CD14-positive monocyte (primary cell): Measurements from ENCODE around the gene MSRB1. TPM values are rescaled to one million over a fixed set of nuclear protein-coding genes. Genes with fewer than 3 reads are reported as not detected.
"Not testable (repeated sequence)": the region's sequence is repeated elsewhere in the genome, so short reads cannot be mapped to it uniquely, and the experiment has no call there.

Experiments used
- DNase-seq, 3 donors: peaks; one replicate each; pipeline ENCODE4 v3.0.0-alpha.2; 2011 to 2022
- H2AFZ ChIP-seq: 2 replicates; pipeline ENCODE4 v1.6.0; 2012; ENCODE audit warnings: mild to moderate bottlenecking, low read depth, low read length, inconsistent platforms; ENCODE audit not compliant: insufficient read depth, poor library complexity, severe bottlenecking
- H3K27ac ChIP-seq, 2 donors: 1 replicate in 1 of 2; 2 replicates in 1 of 2; pipeline ENCODE4 v1.5.1; 2012 to 2013; ENCODE audit warnings: low read length in 2 of 2, control low read depth in 1 of 2, inconsistent platforms in 1 of 2, low read depth in 1 of 2, mild to moderate bottlenecking in 1 of 2
- H3K27me3 ChIP-seq, 2 donors: one replicate each; pipeline versions ENCODE4 v1.6.0 to v1.6.1; 2011 to 2013; ENCODE audit warnings: low read length in 2 of 2; ENCODE audit not compliant: control insufficient read depth in 2 of 2, insufficient read depth in 2 of 2
- H3K36me3 ChIP-seq, 2 donors: replicated peaks in 1 of 2; 1 replicate in 1 of 2; 2 replicates in 1 of 2; pipeline versions ENCODE4 v1.5.1 to v1.6.1; 2012 to 2013; ENCODE audit warnings: low read length in 2 of 2, control low read depth in 1 of 2, inconsistent platforms in 1 of 2, mild to moderate bottlenecking in 1 of 2; ENCODE audit not compliant: insufficient read depth in 2 of 2, control insufficient read depth in 1 of 2
- H3K4me1 ChIP-seq, 2 donors: 1 replicate in 1 of 2; 2 replicates in 1 of 2; pipeline versions ENCODE4 v1.5.1 to v1.6.1; 2012 to 2013; ENCODE audit warnings: low read length in 2 of 2, control low read depth in 1 of 2, inconsistent platforms in 1 of 2, mild to moderate bottlenecking in 1 of 2, moderate library complexity in 1 of 2; ENCODE audit not compliant: insufficient read depth in 2 of 2, control insufficient read depth in 1 of 2
- H3K4me2 ChIP-seq: replicated peaks from 2 replicates; pipeline ENCODE3; 2012; ENCODE audit warnings: low read length, moderate library complexity, mild to moderate bottlenecking; ENCODE audit not compliant: poor library complexity, severe bottlenecking; ENCODE audit errors: extremely low read depth
- H3K4me3 ChIP-seq, 3 experiments: fragments of 200-600 bp in 1 of 3; sonication (generic) in 1 of 3; replicated peaks in 1 of 3; 1 replicate in 2 of 3; 2 replicates in 1 of 3; pipeline ENCODE4 v1.5.1; 2011 to 2013; ENCODE audit warnings: low read length in 3 of 3, mild to moderate bottlenecking in 3 of 3, control low read depth in 2 of 3, low read depth in 2 of 3, inconsistent platforms in 1 of 3, moderate library complexity in 1 of 3
- H3K79me2 ChIP-seq: 2 replicates; pipeline ENCODE4 v1.6.0; 2012; ENCODE audit warnings: mild to moderate bottlenecking, control low read depth, inconsistent platforms, low read length, moderate library complexity; ENCODE audit not compliant: insufficient read depth
- H3K9ac ChIP-seq: 2 replicates; pipeline ENCODE4 v1.6.0; 2017; ENCODE audit warnings: low read length, mild to moderate bottlenecking; ENCODE audit not compliant: insufficient read depth, poor library complexity, severe bottlenecking
- H3K9me3 ChIP-seq, 2 donors: replicated peaks in 1 of 2; 1 replicate in 1 of 2; 2 replicates in 1 of 2; pipeline versions ENCODE4 v1.5.1 to v1.6.1; 2012 to 2013; ENCODE audit warnings: low read length in 2 of 2, control low read depth in 1 of 2; ENCODE audit not compliant: control insufficient read depth in 1 of 2, insufficient read depth in 1 of 2
- H4K20me1 ChIP-seq: 2 replicates; pipeline ENCODE4 v1.6.0; 2012; ENCODE audit warnings: mild to moderate bottlenecking, low read length, control low read depth, moderate library complexity; ENCODE audit not compliant: insufficient read depth
- H3K27ac Mint-ChIP-seq, 7 donors: one replicate each; pipeline ENCODE4 v1.8.0; 2020; ENCODE audit warnings: mild to moderate bottlenecking in 7 of 7, mixed read lengths in 7 of 7, moderate library complexity in 6 of 7, inconsistent platforms in 2 of 7
- H3K27me3 Mint-ChIP-seq, 3 donors: one replicate each; pipeline ENCODE4 v1.8.0; 2021 to 2022; ENCODE audit warnings: low read depth in 3 of 3, mild to moderate bottlenecking in 3 of 3, mixed read lengths in 3 of 3, moderate library complexity in 3 of 3, inconsistent platforms in 1 of 3
- H3K36me3 Mint-ChIP-seq, 2 donors: one replicate each; pipeline ENCODE4 v1.8.0; 2020; ENCODE audit warnings: mixed read lengths in 2 of 2, inconsistent platforms in 1 of 2, mild to moderate bottlenecking in 1 of 2
- H3K4me1 Mint-ChIP-seq: one replicate; pipeline ENCODE4 v1.8.0; 2020; ENCODE audit warnings: mild to moderate bottlenecking, mixed read lengths
- H3K4me3 Mint-ChIP-seq, 2 donors: one replicate each; pipeline ENCODE4 v1.8.0; 2020; ENCODE audit warnings: mild to moderate bottlenecking in 2 of 2, mixed read lengths in 2 of 2, moderate library complexity in 1 of 2
- H3K9me3 Mint-ChIP-seq, 7 donors: one replicate each; pipeline ENCODE4 v1.8.0; 2020 to 2022; ENCODE audit warnings: mixed read lengths in 7 of 7, mild to moderate bottlenecking in 6 of 7, moderate library complexity in 6 of 7, inconsistent platforms in 2 of 7
- WGBS: methylation state at CpG from one replicate; pipeline ENCODE4 v1.1.5; 2013; ENCODE audit warnings: missing lambda C conversion rate; ENCODE audit not compliant: insufficient coverage; 5-methylcytosine and 5-hydroxymethylcytosine counted together
- intact Hi-C, 2 donors: fragments of 100-400 bp; cut with micrococcal nuclease; formaldehyde crosslinking; loops; one replicate each; pipeline versions ENCODE4 v1.15.0 to v1.15.1; 2023
- polyA plus RNA-seq, 3 donors: library from polyadenylated mRNA; depleted of rRNA in 1 of 3; unstranded in 2 of 3; stranded (reverse) in 1 of 3; fragments of 300-500 nt in 2 of 3; fragments of >200 nt in 1 of 3; fragmentation: Illumina TruSeq in 2 of 3; gene quantifications; 1 replicate in 2 of 3; 2 replicates in 1 of 3; pipeline ENCODE4 v1.2.3, GENCODE V29; 2012 to 2021
- TF ChIP-seq, protein P1 (sequence below): fragments of 200-600 bp; IDR thresholded peaks from one replicate; pipeline ENCODE4 v1.8.0; 2022; ENCODE audit warnings: antibody characterized with exemption, mild to moderate bottlenecking

MSRB1 gene
- polyA plus RNA-seq, 3 donors = 116 to 427 (median 416) TPM

- H3K4me3 ChIP-seq, intact Hi-C loops, DNase-seq, H3K4me2 ChIP-seq, H3K9me3 ChIP-seq, H3K9me3 Mint-ChIP-seq, H3K9ac ChIP-seq, H3K27me3 ChIP-seq, H2AFZ ChIP-seq, H3K27ac ChIP-seq: not testable (repeated sequence)
- WGBS = 85% methylated on average over 26 of the region's 37 CpGs
- H3K27me3 Mint-ChIP-seq = peaks cover under 1 to 14% (median 11%) of the 10 kb centered on the region in 3 donors
- peaks cover 45% of the 10 kb centered on the region for H3K4me1 Mint-ChIP-seq
- peak overlapping the region in 1 of 2 donors; percentile 66 for H3K4me3 Mint-ChIP-seq
- Histone ChIP-seq H3K4me1 (peaks cover 39 to 53% of the 10 kb centered on the region in 2 donors), H4K20me1 (peaks cover 35% of the 10 kb centered on the region), H3K36me3 (peaks cover 21% of the 10 kb centered on the region in 2 donors), H3K79me2 (peaks cover 52% of the 10 kb centered on the region)
- H3K27ac Mint-ChIP-seq = peak overlapping the region in 2 of 7 donors; percentile 66 to 71
- peaks cover 24 to 30% of the 10 kb centered on the region in 2 donors for H3K36me3 Mint-ChIP-seq
These were observed 19.5 kb upstream of the MSRB1 start for GRCh38 chr16:1962161-1963153.

- Histone ChIP-seq H3K27me3 (no peaks in the 10 kb centered on the region), H3K9me3 (no peaks in the 10 kb centered on the region), H3K4me1 (peaks cover 39 to 53% of the 10 kb centered on the region in 2 donors), H3K4me2 (no peak overlapping the region), H4K20me1 (peaks cover 35% of the 10 kb centered on the region), H3K4me3 (no peak overlapping the region), H3K27ac (no peak overlapping the region), H3K36me3 (peaks cover 21% of the 10 kb centered on the region in 2 donors), H3K79me2 (peaks cover 52% of the 10 kb centered on the region), H2AFZ (no peak overlapping the region), H3K9ac (no peak overlapping the region)
- Mint-ChIP-seq H3K36me3 (peaks cover 24 to 30% of the 10 kb centered on the region in 2 donors), H3K27ac (no peak overlapping the region), H3K4me1 (peaks cover 45% of the 10 kb centered on the region), H3K4me3 (no peak overlapping the region), H3K9me3 (peaks cover 0 to 8% (median 0%) of the 10 kb centered on the region in 7 donors), H3K27me3 (peaks cover 5 to 22% (median 18%) of the 10 kb centered on the region in 3 donors)
- TF ChIP-seq, protein P1, sequence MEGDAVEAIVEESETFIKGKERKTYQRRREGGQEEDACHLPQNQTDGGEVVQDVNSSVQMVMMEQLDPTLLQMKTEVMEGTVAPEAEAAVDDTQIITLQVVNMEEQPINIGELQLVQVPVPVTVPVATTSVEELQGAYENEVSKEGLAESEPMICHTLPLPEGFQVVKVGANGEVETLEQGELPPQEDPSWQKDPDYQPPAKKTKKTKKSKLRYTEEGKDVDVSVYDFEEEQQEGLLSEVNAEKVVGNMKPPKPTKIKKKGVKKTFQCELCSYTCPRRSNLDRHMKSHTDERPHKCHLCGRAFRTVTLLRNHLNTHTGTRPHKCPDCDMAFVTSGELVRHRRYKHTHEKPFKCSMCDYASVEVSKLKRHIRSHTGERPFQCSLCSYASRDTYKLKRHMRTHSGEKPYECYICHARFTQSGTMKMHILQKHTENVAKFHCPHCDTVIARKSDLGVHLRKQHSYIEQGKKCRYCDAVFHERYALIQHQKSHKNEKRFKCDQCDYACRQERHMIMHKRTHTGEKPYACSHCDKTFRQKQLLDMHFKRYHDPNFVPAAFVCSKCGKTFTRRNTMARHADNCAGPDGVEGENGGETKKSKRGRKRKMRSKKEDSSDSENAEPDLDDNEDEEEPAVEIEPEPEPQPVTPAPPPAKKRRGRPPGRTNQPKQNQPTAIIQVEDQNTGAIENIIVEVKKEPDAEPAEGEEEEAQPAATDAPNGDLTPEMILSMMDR = no peak
- 44% methylated on average over 1 of the region's 6 CpGs for WGBS
- intact Hi-C loops = no loop called here
- DNase-seq = no peak
These were observed 18.7 kb upstream of the MSRB1 start for GRCh38 chr16:1961651-1962067.
